SKM-1 treated with dmso at 0.1 percent for 144 hours (cell line): ENCODE data around the gene TRIM24.
A peak's percentile ranks its signal among the peaks of the same experiment; 100 is the strongest.

Experiments used
- DNase-seq: peaks from one replicate; lab custom pipeline; 2025; ENCODE audit not compliant: unreplicated experiment; lab: John Stamatoyannopoulos, UW

TRIM24 gene

DNA sequence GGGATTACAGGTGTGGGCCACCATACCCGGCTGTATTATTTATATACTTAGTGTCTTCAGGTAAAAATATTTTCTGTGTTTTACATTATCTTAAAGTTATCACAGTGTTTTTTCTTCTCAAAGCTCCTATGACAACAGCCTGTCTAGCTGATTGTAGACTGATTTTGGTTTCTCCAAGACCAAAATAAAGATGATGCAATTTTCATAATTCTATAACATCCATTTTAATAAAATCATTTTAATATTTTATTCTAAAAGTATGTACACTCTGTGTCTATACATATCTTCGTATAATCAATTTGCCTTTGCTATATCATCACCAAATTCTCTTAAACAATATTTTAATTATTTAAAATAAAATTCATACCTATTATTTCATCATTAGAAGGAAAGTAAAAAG, 108.6 kb downstream of the TRIM24 start:
- no peak for DNase-seq

DNA sequence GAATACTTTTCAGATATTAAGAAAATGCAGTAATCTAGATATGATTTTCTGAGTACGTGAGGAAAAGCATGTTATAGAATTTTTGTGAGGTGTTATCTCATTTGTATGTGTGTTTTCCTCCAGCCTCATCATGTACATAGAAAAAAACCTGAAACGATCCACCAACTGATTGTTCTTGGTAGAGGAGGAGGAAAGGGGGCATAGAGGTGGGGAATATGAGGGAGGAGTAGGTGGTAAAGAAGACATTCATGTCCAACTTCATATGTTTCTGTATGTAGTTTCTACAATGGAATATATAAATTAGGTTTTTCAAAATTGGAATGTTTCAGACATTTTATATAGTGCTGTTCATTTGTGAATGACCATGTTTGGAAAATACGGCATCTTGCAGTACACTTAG, 109.4 kb downstream of the TRIM24 start:
- DNase-seq = no peak

DNA sequence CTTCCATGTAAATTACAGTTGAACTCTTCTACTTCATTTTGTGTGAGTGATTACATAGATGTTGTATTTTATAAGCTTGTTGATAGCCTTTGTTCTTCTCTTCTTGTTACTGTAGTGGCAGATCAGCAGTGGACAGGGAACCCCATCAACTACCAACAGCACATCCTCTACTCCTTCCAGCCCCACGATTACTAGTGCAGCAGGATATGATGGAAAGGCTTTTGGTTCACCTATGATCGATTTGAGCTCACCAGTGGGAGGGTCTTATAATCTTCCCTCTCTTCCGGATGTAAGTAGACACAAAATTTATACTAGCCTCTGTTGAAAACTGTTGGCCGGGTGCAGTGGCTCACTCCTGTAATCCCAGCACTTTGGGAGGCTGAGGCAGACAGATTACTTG, 110.7 kb downstream of the TRIM24 start:
- no peak for DNase-seq

DNA sequence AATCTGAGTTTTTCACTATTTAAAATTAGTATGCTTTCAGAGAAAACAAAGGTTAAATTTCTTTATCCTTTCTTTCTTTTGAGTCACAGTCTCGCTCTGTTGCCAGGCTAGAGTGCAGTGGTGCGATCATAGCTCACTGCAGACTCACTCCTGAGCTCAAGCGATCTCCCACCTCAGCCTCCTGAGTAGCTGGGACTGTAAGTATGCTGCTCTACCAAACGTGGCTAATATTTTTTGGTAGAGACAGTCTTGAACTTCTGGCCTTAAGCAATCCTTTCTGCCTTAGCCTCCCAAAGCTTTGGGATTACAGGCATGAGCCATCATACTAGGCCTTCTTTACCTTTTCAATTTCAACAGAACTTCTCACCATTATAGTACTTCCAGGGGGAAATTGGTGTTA, 113.7 kb downstream of the TRIM24 start:
- DNase-seq = no peak

DNA sequence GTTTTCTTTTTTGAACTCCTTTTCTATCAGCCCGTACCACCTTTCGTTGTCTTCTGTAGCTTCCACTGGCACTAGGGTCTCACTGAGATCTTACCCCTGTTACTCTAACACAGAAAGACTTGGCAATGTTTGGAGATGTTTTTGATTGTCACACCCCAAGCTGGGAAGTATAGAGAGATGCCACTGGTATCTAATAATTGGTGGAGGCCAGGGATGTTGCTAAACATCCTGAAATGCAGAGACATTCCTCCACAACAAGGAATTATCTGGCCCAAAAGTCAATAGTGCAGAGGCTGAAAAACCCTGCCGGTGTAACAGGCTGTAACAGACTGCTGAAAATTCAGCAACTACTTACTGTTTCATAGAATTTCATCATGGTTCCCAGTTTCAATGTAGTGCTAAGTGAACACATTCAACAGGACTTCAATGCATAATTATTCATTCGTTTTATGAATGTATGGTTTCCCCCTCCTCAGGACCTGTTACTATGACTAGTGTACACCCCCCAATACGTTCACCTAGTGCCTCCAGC, 115.9 kb downstream of the TRIM24 start:
- DNase-seq = no peak

DNA sequence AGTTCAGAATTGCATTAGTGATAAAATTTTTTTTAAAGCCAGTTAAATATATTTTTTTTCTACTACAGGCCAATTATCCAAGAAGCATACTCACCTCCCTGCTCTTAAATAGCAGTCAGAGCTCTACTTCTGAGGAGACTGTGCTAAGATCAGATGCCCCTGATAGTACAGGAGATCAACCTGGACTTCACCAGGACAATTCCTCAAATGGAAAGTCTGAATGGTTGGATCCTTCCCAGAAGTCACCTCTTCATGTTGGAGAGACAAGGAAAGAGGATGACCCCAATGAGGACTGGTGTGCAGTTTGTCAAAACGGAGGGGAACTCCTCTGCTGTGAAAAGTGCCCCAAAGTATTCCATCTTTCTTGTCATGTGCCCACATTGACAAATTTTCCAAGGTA, 119.1 kb downstream of the TRIM24 start:
- DNase-seq = no peak

DNA sequence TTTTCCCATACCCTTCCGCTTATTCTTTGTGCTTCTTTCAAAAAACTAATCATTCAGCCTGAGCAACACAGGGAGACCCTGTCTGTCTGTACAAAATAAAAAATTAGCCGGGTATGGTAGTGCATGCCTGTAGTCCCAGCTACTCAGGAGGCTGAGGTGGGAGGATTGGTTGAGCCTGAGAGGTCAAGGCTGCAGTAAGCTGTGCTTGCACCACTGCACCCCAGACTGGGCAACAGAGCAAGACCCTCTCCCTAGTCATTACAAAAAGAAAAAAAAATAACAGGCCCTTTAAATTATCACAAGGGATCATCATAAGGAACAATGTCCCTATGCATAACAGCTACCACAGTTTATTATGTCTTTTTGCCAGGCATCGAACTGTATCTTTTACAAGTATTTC, 119.6 kb downstream of the TRIM24 start:
- no peak for DNase-seq

DNA sequence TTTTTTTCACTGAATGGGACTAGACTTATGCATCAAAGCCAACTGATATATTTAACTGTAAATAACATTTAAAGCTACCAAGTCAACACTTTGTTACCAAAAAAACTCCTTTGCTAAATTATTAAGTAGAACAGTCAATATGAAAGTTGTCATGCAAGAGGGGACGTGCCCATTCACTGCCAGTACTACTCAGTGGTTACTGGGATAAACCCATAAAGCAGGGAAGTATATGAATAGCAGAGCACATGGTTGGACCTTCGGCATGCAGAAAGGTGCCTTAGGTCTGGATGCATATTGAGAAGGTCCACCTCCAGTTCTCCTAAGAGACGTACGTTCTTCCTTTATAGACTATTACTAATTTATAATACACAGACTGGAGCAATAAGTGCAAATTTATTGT, 121.0 kb downstream of the TRIM24 start:
- no peak for DNase-seq

DNA sequence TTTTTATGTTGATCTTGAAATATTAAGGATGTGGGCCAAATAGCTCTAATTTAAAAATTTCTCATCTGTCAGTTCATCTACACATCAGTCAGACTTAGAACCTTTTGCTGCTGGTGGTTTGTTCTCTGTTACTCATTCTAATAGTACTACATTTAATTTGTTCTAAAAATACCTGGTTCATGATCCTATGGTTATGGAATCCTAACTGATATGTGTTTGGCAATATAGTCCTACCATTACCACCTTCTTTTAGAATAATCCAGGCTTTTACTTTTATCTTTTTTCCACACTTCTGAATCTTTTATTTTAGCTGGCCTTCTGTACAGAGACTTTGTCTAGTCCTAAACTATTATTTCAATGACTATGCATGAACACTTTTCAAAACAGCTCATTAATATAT, 124.2 kb downstream of the TRIM24 start:
- no peak for DNase-seq

DNA sequence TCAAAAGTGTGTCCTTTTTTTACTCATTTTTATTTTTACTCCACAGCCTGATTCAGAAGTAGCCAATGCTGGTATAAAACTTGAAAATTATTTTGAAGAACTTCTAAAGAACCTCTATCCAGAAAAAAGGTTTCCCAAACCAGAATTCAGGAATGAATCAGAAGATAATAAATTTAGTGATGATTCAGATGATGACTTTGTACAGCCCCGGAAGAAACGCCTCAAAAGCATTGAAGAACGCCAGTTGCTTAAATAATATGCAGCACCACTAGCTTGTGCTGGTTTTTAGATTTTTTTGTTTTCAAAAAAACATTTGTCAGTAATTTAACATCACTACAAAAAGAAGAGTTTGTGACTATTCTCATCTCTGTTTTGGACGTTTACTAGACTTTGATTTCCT, 124.6 kb downstream of the TRIM24 start:
- no peak for DNase-seq

DNA sequence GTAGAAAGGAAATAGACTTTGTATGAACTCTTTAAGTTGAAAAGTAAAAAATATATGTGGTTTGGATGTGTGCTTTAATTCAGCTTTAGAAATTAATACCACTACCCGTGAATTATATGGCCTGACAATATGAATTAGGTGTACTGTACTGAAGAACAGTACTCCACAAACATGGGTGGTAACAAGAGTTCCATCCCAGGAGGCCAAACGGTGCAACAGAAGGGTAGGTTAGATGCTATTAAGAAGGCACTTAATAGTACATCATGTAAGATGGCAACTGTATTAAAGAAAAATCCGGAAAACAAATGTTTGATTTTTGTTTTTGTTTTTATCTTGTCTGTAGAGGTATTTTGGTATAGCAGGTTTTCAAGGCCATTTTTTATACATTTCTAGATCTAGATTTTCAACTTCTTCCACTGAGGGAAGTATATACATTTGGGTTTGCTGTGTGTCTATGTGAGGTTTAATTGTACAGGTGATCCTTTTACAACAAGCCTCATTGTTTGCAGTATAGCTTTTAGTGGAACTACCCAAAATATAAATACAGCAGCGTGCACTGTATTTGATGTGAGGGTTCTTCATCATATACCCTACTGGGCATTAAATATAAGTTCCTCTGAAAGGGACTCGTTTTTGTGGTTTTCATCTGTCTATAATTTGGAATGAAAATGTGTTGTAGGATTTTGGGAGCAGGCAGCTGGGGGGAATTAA, 125.4 kb downstream of the TRIM24 start:
- DNase-seq = no peak

DNA sequence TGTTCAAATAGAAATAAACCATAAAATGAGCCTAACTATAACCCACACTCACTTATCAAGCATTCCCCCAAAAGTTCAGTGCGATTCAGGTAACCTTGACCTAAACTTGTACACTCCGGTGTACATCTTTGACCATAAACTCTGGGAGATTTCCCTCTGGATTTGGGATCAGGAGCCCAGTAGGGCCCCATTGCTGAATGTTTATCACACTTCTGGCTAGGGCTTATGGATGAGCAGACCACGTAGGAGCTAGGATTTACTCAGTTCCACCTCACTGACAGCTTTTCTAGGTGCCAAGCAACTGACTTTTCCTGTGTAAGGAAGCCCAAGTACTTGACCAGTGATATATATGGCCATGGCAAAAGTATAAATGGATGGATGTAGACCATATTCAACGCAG, 127.4 kb downstream of the TRIM24 start:
- no peak for DNase-seq

DNA sequence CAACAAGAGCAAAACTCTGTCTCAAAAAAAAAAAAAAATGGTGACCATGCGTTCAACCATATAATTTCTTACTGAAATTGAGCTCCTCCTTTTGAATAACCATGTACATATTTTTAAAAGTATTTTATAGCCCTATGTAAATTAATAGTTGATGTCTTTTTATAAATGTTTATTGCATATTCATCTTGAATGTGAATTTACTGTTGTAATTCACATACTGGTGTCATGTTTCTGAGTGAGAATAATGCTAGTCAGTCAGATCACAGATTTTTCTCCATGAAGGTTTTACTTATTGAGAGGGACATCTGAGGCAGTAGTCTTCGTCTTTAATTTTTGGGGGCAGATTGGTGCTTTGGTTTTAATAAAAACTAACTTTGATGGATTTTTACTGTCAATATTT, 128.9 kb downstream of the TRIM24 start:
- DNase-seq = no peak

DNA sequence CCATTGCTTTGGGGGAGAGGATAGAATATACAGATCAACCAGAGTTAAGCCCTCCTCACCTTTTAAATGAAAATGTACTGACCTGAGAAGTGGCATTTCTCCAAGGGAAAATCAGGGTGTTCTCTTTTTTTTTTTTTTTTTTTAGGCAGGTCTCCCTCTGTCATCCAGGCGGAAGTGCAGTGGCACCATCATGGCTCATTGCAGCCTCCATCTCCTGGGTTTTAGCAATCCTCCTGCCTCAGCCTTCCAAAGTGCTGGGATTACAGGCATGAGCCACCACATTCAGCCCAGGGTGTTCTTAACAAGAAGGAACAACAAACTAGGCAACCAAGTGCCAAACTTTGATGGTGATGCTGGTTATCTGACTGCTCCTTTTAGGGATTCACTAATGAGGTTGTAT, 130.1 kb downstream of the TRIM24 start:
- DNase-seq = no peak

DNA sequence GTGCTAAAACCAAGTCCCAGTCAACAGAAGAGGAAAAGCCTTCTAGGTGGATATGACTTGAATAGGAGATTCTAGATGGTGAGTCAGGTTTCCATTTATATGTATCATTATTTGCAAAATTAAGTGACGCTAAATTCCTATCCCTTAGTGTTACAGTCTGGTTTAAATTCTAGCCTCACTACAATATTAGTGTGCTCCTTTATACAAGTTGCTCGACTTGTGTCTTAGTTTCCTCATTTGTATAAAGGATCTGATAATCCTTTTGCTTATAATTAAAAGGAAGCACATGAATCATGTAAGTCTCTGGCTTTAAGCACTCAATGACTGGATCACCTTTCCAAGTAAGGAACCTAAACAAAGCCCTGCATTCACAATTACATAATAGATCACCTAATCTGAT, 135.4 kb downstream of the TRIM24 start:
- no peak for DNase-seq

DNA sequence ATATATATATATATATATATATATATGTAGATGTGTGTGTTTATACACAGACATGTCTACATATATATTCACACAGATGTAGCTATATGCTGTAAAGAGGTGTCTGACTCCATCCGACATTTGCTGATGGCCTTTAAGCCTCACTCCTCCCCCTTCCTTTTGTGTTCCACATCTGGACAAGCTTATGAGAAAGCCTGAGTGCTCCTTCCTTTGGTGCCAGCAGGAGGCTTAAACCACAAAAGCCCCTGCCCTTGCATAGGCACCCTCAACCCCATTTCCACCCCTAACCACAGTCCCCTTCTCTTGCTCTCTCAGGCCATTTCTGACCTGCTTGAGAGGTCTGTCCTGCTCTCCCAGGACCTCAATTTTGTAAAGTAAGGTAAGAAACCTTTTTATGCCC, 142.4 kb downstream of the TRIM24 start:
- no peak for DNase-seq

DNA sequence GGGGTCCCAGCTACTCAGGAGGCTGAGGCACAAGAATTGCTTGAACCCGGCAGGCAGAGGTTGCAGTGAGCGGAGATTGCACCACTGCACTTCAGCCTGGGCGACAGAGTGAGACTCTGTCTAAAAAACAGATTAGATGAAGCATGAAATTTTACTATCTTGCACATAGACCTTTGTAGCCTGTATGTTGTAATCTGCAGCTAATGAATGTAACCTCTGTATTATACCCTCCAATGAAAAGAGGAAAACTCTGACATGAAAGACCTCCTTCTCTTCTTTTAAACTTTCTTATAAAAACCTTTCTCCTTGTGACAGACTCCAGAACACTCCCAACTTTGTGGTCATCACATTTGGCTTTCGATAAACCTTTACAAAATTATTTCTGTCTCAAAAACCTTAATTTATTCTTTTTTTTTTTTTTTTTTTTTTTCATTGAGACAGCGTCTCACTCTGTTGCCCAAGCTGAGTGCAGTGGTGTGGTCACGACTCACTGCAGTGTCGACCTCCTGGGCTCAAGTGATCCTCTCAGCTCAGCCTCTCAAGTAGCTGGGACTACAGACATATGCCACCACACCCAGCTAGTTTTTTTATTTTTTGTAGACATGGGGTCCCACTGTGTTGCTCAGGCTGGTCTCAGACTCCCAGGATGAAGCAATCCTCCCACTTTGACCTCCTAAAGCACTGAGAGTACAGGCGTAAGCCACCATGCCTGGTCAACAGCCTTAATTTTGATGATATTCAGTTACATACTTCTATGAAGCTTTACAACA, 143.7 kb downstream of the TRIM24 start:
- DNase-seq = peak; percentile 47

DNA sequence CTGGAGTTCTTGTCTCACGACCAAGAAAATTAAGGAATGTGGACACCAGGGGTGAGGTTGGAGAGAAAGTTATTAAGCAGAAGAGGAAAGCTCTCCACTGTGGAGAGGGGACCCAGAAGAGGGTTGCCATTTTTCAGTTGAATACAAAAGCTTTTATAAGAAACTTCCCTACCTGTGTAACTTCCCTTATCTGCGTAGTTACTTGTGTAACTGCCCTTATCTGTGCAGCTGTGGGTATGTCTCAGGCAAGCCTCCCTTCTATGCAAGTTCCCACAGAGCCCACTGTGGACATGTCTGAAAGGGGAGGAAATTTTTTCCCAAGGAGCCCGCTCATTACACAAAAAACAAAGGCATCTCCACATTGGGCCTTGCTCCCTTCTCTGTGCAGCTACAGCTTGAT, 146.2 kb downstream of the TRIM24 start:
- peak; percentile 16 for DNase-seq

DNA sequence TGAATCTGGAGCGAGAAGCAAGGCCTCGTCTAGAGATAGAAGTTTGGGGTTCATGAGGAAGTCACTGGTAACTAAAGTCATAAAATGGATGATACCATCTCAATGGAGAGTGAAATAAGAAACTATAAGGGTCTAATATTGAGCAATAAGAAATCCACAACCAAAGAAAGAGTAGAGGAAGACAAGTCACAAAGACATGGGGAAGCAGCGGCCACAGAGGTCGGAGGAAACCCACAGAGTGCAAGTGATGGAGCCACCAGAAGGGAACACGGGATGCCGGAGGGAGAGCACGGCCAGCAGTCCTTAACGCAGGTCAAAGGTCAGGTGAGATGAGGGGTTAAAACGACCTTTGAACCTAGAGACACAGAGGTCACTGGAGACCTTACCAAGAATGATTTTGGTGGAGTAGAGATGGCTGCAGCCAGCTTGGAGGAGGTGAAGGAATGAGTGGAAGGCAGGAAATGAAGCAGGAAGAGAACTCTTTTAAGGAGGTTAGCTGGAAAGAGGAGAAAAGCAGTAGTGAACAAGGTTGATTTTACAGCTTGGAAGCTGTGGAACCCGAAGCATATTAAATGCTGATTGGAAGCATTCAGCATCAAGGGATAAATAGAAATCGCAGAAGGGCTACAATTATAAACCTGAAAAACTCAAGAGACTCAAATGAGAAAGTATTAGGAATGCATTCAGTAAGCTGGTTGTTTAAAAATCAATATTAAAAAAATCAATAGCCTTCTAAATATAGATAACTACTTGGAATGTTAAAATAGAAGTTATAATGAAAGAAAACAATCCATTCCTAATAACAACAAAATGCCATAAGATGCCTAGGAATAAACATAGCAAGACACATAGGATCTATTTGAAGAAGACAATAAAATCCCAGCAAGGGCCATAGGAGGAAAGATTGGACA, 147.4 kb downstream of the TRIM24 start:
- DNase-seq = peak; percentile 24

DNA sequence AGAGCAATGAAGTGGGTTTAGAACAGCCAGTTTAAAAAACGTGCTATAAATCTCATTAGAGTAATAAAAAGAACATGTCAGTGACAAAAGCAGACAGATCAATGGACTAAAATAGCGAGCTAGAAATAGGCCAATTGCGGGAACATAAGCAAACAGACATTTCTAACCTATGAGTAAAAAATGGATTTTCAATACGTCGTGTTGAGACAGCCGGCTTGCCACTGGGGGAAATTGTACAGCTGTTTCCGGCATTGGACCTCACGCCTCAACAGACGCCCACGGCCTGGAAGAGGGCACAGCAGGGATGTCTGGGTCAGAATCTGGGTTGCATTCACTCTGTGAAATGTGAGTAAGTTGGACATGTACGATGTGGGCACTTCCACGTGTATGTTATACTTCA, 148.2 kb downstream of the TRIM24 start:
- DNase-seq = no peak

DNA sequence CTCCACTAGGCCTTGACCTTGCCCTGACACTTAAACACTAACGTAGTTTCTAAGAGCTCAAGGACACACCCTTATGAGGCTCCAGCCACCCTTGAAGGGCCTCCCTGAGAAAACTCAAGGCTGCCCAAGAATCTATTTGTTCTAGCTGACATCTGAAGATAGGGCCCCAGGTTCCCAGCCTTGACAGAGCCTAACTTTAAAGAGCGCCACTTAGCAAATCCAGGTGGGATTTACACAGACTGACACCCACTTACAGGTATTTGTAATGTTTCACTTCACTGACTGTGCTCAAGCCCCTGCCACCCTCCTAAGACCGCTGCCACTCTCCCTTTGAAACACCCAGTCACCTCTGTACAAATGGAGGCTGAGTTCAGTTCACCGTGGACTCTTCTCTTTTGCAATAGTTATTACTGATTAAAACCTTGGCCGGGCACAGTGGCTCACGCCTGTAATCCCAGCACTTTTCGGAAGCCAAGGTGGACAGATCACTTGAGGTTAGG, 150.7 kb downstream of the TRIM24 start:
- DNase-seq = no peak
